Activated T-cell treated with anti-CD3 and anti-CD28 coated beads, Interleukin-2, amount 50 U/mL, for 48 hours (primary cell): ENCODE measurements around the gene KRTAP10-6.
"Not testable (repeated sequence)": the region's sequence is repeated elsewhere in the genome, so short reads cannot be mapped to it uniquely, and the experiment has no call there.

Source experiments
- DNase-seq, 2 experiments: peaks; one replicate each; pipeline ENCODE4 v3.0.0-alpha.2; 2020

KRTAP10-6 gene

DNA sequence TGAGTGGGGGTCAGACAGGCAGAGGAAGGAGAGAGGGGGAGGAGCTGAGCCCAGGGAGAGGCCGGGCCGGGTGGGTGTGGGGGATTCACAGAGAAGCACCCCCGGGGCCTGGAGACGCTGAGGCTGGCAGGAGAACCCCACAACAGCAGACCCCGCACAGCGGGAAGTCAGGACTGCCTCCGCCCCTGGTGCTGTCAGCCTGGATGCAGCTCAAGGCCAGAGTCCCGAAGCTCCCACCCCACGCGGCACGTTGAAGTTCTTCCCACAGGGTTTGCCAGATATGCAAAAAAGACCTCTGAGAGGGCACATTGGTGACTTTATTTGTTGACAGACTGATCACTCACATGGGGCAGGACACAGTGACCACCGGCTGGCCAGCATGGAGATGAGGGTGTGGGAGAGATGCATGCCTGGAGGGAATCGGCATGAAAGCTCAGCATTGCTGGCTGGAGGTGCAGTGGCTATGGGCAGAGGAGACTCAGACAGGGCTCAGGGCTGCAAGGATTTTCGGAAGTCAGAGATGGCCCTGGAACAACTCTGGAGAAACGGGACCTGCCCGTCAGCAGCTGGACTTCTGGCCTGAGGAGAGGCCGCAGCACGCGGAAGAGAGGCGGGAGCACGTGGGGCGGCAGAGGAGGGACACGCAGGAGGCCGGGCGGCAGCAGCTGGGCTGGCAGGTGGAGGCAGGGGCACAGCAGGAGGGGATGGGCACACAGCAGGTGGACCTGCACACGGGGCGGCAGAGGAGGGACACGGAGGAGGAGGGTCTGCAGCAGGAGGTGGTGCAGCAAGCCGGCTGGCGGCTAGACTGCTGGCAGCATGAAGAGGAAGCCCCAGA is 34.6 kb downstream of the KRTAP10-6 start:
- no peak for DNase-seq

DNA sequence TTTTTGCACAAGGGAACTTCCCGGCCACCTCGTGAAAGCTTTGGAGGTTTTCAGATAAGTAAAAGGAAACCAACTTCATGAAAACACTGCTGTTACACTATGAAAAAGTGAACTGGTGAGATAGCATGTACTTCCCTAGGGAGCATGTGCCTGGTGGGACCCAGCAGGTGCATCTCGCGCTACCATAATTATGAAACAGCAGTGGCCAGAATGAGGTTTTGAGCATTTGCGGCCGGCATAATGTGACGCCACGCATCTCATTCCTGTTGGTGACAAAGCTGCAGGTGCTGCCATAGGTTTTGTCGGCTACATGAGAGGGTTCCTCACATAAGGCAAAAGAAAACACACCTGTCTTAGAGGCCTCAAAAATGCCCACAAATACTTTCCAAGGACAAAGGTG is 35.4 kb downstream of the KRTAP10-6 start:
- DNase-seq = no peak

DNA sequence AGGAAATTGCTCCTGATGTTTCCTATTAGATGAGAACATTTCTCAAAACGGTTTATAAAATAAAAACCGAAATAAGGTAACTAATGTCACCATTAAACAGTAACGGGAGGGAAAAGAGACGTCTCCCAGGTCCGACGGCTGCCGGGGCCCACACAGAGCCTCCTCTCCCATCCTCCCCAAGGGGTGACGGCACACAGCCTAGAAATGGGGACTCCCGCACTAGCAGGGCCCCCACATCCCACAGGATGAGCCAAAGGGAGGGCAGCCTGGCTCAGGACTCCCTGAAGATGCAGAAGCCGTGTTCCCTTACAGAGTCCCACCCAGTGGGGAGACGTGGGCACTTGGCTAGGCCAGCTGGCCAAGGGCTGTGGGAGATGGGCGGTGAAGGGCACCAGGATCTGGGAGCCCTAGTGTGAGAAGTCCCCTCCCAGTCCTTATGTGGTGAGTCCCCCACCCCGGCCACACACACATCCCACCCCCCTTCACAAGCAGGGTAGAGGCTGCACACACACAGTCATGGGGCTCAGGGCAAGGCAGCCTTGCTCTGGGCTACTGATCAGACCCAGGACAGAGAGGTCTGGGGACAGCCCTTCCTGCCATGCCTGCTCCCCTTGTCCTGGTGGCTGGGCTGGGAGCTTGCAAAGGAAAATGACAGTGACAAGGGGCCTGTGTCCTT is 37.0 kb downstream of the KRTAP10-6 start:
- DNase-seq = no peak

DNA sequence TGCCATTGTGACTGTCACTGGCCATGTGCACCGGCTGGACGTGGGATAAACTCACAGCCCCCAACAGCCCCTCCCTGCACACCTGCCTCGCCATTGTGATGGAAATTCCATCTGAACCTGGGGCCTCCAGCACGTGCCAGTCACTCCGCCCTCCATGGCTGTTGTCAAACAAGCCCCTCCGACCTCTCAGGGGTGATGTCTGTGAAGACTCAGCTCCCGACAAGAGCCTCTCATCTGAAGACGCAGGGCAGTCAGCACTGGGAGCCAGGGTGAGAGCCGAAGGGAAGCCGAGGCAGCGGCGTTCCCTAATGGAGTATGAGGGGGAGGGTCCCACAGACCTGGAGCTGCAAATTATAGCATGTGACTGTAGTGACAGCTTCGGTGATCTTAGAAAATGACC is 39.6 kb downstream of the KRTAP10-6 start:
- DNase-seq = no peak

DNA sequence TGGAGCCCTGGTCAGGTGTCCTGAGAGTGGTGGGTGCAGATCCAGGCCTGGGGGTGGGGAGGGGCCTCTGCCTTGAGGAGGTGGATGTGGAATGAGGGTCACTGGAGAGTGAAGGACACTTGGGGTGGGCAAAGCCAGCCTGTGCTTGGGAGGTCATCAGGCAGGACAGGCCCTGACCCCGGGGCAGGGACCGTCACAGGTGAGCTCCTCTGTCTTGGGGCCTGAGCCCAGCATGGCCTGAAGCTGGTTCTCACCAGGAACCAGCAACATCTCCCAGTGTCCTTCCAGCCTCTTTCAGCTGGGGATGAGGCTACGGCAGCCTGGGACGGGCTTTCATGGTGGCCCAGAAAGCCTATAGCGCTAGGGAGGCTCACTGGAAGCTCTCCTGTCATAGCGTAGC is 40.2 kb downstream of the KRTAP10-6 start:
- DNase-seq = no peak

DNA sequence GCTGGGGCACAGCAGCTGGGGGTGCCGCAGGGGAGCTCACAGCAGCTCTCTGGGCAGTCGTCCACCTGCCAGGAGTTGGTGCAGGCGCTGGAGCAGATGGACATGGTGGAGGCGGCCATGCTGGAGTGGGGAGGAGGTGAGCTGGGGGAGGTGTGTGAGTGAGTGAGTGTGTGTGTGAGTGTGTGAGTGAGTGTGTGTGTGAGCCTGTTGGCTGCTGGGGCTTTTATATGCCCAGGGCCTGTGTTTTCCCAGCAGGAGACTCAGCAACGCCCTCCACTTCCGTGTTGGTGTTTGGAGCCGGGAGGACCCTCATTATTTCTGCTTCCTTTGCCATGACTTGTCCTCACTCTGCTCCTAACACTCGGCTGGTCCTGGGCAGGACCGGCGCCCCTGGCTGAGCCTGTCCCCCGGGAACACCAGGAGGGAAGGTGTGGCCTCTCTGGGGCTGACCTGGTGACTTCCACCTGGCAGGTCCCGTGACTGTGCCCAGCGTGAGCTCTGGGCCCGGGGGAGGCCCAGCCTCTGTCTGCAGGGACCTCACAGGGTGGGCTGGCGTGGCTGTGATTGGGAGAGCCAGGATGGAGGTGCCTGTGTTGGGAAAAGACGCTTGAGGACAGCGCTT is 40.9 kb downstream of the KRTAP10-6 start, which contains the start of gene KRTAP10-2:
Gene KRTAP10-2 (minus strand): TSS at position 166 of the 622 bp plus-strand sequence. CDS start 47 bp downstream, at position 119.
- no peak for DNase-seq

DNA sequence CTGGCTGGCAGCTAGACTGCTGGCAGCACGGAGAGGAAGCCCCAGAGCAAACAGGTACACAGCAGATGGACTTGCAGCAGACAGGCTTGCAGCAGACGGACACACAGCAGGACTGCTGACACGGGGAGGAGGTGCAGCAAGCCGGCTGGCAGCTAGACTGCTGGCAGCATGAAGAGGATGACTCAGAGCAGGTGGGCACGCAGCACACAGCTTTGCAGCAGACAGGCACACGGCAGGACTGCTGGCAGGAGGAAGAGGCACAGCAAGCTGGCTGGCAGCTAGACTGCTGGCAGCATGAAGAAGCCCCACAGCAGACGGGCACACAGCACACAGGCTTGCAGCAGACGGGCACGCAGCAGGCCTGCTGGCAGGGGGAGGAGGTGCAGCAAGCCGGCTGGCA is 41.5 kb downstream of the KRTAP10-6 start:
- DNase-seq = peak in 1 of 2 experiments; percentile 15

DNA sequence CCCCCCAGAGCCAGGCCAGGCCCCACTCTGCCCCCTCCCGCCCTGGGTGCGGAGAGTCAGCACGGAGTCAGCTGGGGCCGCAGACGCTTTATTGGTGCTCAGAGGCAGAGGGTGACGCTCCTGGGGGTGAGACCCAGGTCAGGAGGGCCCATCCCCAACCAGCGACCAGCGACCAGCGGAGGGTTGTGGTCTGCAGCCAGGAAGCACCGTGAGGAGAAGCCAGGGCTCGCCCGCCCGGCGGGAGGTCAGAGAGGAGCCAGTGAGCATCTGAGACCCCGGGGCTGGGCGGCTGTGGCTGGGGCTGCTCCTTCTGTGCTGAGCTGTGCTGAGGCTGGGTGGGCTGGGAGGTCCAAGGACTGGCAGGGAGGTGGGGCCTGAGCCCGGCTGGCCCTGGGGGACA is 42.0 kb downstream of the KRTAP10-6 start:
- DNase-seq = not testable (repeated sequence)

DNA sequence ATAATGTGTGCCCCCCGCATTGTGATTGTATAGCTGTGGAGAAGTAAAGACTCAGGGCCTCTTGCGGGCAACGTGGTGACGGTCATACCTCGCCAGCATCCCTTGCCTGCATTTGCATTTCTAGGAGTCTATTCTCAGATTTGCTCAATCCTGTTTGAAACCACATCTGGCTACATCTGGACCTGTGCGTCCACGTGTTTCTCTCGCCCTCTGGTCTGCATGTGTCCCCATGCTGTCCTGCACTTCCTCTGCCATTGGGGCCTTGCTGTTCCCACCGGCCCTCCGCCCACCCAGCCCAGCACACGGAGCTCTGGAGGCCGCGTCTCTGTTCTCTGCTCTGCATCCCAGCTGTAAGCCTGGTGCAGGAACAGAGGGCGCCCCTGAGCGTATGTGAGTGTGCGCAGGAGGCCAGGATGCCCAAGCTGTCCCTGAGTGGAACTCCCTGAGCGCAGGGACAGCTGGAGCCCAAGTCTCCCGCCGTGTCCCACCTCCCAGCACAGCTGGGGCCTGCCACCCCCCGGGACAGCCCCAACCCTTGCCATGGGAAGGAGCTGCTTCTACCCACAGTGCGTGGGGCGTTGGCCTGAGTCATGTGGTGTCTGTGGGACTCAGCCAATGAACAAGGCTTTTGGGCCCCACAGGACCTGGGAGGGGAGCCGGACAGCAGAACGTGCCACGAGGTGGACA is 42.6 kb downstream of the KRTAP10-6 start:
- peak in 1 of 2 experiments; percentile 13 for DNase-seq

DNA sequence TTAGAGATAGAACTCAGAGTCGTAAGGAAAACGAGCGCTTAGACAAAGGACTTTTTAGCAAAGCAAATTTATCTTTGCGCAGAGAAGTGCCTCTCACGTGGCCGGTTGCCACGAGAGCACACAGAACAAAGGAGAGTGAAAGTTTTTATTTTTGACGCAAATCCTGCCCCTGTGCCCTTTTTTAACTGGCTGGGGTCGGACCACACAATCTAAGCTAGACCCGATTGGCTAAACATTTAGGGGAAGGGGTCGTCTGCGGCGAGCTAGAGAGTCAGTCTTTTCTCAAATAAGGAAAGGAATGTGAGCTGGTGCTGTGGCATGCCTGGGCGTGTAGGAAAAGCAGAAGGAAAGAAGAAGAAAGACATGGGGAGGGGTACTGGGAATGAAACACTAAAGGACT is 43.4 kb downstream of the KRTAP10-6 start:
- DNase-seq = no peak

DNA sequence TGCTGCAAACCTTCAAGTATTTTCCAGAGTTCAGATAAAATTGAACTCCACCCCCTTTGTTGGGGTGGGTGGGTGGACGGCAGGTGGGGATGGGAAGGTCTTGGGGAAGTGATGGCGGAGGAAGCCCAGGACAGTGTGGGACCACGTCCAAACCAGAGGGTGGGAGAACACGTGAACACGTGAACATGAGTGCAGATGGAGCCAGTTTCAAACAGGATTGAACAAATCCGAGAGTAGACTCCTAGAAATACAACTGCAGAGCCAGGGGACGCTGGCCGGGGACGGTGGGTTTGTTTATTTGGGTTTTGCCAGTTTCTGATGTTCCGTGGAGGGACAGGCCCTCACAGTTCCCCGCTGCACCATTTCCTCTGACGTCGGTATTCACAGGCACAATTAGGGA is 43.9 kb downstream of the KRTAP10-6 start:
- no peak for DNase-seq

DNA sequence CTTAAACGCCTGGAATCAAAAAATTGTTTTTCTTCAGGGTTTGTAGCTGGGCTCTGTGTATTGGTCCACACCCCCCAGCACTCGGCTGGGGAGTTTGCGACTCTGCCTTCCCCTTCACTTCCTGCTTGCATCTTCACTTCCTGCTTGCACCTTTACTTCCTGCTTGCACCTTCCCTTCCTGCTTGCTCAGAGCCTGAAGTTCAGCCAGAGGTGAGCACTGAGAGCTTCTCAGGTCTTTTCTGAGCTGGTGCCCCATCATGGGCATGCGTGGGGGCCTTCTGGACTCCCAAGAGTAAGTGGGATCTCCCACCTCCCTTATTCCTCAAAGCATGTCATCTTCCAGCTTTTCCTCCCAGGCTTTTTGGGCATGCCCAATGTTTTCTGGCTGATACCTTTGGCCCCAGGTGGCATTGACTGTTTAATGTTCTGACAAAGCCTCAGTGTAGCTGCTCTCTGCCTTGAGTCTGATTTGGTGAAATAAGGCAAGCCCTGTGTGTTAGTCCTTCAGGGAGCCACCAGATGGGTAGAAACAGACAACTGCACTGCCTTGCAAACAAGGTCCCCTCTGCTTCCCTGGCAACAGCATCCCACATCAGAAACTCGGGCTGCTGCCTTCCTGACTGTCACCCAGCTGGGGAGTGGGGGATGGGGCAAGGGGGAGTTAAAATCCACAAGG is 44.5 kb downstream of the KRTAP10-6 start:
- DNase-seq = peak; percentile 30 to 32

DNA sequence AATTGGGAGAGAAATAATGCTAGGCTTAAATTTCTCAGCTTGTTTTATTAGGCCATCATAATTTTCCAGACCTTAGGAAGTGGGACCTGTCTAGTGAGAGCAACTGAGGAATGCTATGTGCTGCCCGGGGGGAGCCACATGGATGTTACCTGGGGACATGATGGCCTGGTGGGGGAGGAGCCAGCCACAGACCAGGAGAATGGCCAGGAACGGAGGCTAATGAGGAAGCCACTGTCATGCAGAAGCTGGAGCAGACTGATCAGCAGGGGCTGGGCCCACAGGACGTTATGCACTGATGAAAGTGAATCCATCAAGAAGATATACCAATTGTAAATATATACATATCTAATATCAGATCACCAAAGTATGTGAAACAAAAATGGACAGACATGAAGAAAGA is 47.7 kb downstream of the KRTAP10-6 start:
- DNase-seq = no peak

DNA sequence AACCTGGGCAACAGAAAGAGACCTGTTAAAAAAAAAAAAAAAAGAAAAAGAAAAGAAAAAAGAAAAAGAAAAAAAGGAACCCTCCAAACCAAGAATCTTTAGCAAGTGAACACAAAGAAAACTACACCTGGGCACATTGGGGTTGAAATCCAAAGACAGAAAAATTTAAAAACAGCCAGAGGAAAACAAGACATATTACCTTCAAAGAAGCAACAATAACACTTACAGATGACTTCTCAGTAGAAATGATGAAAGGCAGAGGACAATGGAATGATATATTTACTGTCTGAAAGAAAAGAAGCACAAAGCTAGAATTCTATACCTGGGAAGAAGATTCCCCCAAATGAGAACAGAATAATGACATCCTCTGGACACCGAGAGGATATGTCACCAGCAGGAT is 49.6 kb downstream of the KRTAP10-6 start:
- no peak for DNase-seq
